ENCODE measurements around the gene FHAD1. TPM values are rescaled to one million over a fixed set of nuclear protein-coding genes. Genes with fewer than 3 reads are reported as not detected.

The FHAD1 gene
- total RNA-seq, 1 donor from 2014 or later: not detected

Other genes with a start within 250 kb of the FHAD1 start
- gene TMEM51, start 93.5 kb upstream of the FHAD1 start, total RNA-seq: 3.4 TPM
- gene EFHD2, start 162.7 kb downstream of the FHAD1 start, total RNA-seq: 11.6 TPM
- gene CTRC, start 191.2 kb downstream of the FHAD1 start, total RNA-seq: not detected
- gene CELA2A, start 209.5 kb downstream of the FHAD1 start, total RNA-seq: not detected
- not detected for gene CELA2B, start 228.9 kb downstream of the FHAD1 start, total RNA-seq